Measurements from ENCODE around the gene GRIN1. TPM values are rescaled to one million over a fixed set of nuclear protein-coding genes. Genes with fewer than 3 reads are reported as not detected.

GRIN1 gene
- total RNA-seq, 1 donor, result not detected

DNA sequence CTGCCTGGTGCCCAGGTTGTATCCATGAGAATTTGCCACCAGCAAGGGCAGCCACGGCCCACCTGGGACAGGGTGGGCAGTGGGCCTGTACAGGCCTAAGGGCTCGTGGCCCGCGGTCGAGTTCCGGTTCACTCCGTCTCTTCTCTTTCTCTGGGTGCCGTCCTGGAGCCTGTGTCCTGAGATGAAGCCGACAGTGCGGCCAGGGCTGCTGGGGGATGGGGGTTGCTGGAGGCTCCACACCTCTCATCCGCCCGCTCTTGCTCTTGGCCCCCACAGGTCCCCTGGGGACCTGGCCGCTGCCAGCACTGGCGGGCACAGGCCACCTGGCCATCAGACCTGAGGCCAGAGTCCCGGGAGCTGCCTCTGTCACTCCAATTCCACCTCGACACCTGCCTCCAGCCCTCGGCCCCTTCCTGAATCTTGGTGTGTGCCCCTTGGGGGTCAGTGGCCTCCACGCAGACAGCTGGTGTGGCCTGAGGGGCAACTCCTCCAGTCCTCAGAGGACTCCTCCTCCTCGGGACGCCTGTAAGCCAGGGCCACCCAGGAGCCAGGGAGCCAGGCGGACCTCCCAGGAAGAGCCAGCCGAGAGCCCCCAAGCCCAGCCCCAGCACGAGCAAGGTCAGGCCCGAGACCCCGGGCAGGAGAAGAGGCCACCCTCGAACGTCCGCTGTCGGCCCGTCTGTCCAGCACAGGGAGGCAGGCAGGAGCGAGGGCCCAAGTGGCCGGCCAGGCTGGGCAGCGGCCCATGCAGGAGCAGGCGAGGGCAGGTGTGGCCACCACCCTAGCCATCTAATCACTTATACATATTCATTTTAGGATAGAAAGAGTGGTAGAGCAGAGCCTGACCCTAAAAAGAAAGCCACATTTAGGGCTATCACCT lies 25.7 kb downstream of the GRIN1 start:
- no peak for DNase-seq (ENCODE audit: low read depth)
- H3K4me3 ChIP-seq (ENCODE audit: low read depth, low read length), result no peak overlapping the region
- TF ChIP-seq, protein P1, sequence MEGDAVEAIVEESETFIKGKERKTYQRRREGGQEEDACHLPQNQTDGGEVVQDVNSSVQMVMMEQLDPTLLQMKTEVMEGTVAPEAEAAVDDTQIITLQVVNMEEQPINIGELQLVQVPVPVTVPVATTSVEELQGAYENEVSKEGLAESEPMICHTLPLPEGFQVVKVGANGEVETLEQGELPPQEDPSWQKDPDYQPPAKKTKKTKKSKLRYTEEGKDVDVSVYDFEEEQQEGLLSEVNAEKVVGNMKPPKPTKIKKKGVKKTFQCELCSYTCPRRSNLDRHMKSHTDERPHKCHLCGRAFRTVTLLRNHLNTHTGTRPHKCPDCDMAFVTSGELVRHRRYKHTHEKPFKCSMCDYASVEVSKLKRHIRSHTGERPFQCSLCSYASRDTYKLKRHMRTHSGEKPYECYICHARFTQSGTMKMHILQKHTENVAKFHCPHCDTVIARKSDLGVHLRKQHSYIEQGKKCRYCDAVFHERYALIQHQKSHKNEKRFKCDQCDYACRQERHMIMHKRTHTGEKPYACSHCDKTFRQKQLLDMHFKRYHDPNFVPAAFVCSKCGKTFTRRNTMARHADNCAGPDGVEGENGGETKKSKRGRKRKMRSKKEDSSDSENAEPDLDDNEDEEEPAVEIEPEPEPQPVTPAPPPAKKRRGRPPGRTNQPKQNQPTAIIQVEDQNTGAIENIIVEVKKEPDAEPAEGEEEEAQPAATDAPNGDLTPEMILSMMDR (IDR thresholded peaks at IDR 0.05; ENCODE audit: insufficient read depth, low read length), result no peak

DNA sequence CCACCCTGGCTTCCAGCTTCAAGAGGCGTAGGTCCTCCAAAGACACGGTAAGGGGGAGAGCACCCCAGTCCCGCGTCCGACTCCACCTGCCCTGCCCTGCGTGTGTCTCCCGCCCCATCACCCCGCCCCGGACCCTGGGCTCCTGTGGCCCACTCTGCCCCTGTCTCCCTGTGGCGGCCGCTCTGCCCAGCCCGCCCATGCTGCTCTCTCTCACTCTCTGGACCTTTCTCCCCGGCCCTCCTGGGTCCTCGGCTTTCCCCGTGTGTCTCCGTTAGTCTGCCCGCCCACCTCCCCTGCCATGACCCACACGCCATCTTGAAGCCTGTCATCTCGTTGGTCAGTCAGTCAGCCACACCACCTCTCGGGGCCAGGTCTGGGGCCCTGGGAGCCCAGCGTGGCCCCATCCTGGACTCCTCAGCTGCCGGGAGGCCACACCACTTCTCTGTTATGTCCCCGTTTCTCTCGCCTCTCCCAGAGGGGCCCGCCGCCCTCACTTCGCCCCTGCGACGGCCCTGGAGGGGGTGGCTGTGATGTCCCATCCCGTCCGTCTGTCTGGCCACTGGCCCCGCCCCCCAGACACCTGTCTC lies 26.4 kb downstream of the GRIN1 start:
- no peak overlapping the region for H3K4me3 ChIP-seq (ENCODE audit: low read depth, low read length)
- no peak for DNase-seq (ENCODE audit: low read depth)
- TF ChIP-seq, protein P1 (IDR thresholded peaks at IDR 0.05; ENCODE audit: insufficient read depth, low read length), result no peak

DNA sequence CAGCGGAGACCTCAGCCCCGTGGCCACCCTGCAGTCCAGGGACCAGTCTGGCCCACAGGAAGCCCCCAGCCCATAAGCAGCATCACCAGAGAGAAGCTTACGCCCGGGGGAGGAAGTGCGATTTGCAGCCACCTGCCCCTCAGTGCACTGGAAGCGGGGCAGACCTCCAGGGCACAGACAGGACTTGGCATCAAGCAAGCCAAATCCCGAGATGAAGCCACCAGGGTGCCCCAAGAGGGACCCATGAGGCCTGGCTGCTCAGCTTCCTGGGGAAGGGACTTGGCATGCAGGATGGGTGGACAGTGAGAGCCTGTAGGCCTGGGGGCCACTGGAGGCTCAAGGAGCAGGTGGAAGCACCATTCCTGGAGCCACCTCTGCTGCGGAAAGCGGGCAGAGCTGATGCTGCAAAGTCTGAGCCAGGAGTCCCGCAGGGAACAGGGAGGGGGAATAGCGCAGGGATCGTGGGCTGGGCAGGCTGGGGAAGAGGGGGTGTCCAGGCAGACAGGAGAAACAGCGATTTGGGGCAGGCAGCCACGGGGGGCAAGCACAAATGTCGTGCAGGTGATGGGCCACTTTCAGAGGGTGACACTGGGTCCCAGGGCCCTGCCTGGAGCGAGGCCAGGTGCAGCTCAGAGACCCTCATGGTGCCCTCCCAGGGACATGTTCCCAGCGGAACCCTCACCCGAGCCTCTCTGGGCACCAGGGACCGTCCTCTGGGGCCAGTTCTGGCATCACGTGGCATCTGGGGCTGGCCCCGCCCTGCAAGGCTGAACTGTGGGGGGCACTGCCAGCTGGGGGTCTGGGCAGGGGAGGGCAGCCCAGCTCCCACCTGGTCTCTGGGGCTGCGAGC lies 27.7 kb downstream of the GRIN1 start:
- TF ChIP-seq, protein P1 (IDR thresholded peaks at IDR 0.05; ENCODE audit: insufficient read depth, low read length), result no peak
- DNase-seq (ENCODE audit: low read depth), result no peak
- no peak overlapping the region for H3K4me3 ChIP-seq (ENCODE audit: low read depth, low read length)

DNA sequence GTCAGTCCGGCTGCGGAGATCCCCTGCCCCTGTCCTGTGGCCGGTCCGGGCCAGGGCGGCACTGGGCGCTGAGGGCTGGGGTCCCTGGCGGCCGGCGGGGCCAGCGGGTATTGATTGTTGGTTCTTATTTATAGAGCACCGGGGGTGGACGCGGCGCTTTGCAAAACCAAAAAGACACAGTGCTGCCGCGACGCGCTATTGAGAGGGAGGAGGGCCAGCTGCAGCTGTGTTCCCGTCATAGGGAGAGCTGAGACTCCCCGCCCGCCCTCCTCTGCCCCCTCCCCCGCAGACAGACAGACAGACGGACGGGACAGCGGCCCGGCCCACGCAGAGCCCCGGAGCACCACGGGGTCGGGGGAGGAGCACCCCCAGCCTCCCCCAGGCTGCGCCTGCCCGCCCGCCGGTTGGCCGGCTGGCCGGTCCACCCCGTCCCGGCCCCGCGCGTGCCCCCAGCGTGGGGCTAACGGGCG lies 28.4 kb downstream of the GRIN1 start:
- no peak for DNase-seq (ENCODE audit: low read depth)

DNA sequence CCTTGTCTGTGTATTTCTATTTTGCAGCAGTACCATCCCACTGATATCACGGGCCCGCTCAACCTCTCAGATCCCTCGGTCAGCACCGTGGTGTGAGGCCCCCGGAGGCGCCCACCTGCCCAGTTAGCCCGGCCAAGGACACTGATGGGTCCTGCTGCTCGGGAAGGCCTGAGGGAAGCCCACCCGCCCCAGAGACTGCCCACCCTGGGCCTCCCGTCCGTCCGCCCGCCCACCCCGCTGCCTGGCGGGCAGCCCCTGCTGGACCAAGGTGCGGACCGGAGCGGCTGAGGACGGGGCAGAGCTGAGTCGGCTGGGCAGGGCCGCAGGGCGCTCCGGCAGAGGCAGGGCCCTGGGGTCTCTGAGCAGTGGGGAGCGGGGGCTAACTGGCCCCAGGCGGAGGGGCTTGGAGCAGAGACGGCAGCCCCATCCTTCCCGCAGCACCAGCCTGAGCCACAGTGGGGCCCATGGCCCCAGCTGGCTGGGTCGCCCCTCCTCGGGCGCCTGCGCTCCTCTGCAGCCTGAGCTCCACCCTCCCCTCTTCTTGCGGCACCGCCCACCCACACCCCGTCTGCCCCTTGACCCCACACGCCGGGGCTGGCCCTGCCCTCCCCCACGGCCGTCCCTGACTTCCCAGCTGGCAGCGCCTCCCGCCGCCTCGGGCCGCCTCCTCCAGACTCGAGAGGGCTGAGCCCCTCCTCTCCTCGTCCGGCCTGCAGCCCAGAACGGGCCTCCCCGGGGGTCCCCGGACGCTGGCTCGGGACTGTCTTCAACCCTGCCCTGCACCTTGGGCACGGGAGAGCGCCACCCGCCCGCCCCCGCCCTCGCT lies 29.0 kb downstream of the GRIN1 start:
- H3K4me3 ChIP-seq (ENCODE audit: low read depth, low read length), result no peak overlapping the region

More for the DNA sequence above, 28.4 kb downstream of the GRIN1 start:
- TF ChIP-seq, protein P1 (IDR thresholded peaks at IDR 0.05; ENCODE audit: insufficient read depth, low read length), result no peak
- no peak overlapping the region for H3K4me3 ChIP-seq (ENCODE audit: low read depth, low read length)

More for the DNA sequence above, 29.0 kb downstream of the GRIN1 start:
- DNase-seq (ENCODE audit: low read depth), result no peak
- TF ChIP-seq, protein P1 (IDR thresholded peaks at IDR 0.05; ENCODE audit: insufficient read depth, low read length), result no peak
